IPS DF 4.7 (cell line): Measurements from ENCODE around the gene PIK3R1.
"Not testable (repeated sequence)": the region's sequence is repeated elsewhere in the genome, so short reads cannot be mapped to it uniquely, and the experiment has no call there.

Experiments used
- DNase-seq: peaks from one replicate; pipeline ENCODE4 v3.0.0-alpha.2; 2013; ENCODE audit warnings: low spot score; ENCODE audit errors: extremely low read depth

PIK3R1 gene

GRCh38 chr5:68225911-68226545, 10.5 kb downstream of the PIK3R1 start:
- DNase-seq, result no peak

DNA sequence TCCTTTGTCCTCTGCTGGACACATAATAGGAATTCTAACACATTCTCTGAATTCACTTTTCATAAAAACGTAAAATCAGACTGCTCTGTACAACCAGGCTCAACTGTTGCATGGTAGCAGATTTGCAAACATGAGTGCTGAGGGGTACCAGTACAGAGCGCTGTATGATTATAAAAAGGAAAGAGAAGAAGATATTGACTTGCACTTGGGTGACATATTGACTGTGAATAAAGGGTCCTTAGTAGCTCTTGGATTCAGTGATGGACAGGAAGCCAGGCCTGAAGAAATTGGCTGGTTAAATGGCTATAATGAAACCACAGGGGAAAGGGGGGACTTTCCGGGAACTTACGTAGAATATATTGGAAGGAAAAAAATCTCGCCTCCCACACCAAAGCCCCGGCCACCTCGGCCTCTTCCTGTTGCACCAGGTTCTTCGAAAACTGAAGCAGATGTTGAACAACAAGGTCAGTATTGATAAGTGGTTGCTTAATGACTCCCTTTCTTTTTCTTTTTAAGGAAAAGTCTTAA, 11.1 kb downstream of the PIK3R1 start:
- DNase-seq, result no peak

GRCh38 chr5:68227532-68228160, 12.1 kb downstream of the PIK3R1 start:
- no peak for DNase-seq

- no peak for DNase-seq
These were observed 13.9 kb downstream of the PIK3R1 start for GRCh38 chr5:68229416-68229815.

DNA sequence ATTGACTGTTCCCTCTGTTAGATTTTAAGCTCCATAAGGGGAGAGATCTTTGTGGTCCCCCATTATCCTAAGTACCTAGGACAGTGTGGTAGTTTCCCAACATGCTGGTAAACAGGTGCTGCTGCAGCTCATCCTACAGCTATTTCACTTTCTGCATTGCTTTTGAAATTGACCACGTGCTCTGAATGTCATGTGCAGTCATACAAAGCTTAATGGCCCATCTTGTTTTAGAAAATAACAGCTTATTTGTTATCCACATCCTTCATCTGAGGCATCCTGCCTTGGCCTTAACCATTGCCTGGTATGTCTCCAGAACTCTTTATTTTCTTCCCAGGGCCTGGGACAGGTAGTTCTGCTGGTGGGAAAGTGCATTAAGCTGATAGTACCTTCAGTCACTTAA, 14.7 kb downstream of the PIK3R1 start:
- no peak for DNase-seq

DNA sequence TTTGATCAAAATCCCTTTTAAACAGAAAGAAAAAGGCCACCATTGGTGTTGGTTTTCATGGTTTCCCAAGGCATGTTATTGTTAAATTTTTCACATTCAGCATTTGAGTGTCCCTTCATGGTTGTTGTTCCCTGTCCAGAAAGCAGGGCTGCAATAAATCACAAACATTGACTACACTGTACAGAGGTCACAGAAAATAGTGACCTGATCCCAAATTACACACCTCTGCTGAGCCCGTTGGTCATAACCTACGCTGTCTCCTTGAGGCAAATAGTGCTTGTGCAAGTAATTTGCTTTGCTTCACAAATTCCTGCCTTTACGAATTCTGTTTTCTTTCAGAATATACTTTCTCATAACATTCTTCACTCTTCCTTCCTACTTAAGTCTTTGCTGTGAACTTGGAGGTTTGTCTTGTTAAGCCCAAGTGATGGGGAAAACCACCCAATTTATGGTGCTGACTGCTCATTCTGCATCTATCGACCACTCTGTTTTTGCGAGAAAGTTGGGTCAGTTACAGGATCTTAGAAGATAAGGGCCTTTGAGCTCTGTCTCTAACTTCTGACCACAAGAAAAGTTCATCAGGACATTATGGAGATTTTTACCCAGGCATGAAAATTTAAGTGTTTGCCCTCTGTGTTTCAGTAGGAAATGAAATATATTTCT, 16.0 kb downstream of the PIK3R1 start:
- no peak for DNase-seq

GRCh38 chr5:68232277-68232676, 16.7 kb downstream of the PIK3R1 start:
- DNase-seq, result no peak

GRCh38 chr5:68233075-68233474, 17.5 kb downstream of the PIK3R1 start:
- no peak for DNase-seq

GRCh38 chr5:68235229-68235628, 19.7 kb downstream of the PIK3R1 start:
- not testable (repeated sequence) for DNase-seq

DNA sequence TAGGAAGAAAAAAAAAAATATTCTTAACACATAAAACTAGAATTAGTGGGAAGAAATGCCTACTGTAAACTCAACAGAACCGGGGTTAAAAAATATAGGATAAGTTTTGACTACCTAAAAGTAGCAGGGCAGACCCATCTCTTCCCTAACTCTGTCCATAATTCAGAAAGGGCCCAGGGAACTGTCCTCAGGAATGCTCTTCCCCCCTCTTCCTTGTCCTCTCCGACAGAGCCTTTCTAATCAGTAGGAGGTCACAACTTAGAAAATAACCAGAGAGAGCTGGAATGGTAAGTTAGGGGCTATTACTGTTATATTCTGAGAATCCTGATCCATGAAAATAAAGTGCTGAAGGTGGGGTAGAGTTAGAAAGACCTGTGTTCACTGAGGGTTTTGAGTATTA, 22.2 kb downstream of the PIK3R1 start:
- DNase-seq, result no peak

GRCh38 chr5:68239487-68239886, 23.9 kb downstream of the PIK3R1 start:
- no peak for DNase-seq

DNA sequence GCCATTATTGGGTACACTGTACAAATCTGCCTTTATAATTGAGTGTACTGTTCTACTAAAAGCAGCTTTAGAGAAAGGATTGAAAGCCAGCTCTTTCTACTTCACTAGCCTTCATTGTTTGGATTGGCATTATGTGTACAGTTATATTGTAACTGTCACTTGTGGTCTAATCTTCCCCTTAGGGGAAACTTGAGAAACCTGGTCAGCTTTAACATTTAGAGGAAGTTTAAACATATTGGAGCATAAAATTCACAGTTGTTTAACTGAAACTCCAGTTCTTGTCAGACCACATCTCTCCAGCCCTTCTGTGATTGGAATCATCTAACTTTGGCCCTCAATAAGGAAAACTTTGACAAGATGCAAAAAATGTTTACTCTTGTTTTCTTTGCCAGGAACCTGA, 24.6 kb downstream of the PIK3R1 start:
- DNase-seq, result no peak

DNA sequence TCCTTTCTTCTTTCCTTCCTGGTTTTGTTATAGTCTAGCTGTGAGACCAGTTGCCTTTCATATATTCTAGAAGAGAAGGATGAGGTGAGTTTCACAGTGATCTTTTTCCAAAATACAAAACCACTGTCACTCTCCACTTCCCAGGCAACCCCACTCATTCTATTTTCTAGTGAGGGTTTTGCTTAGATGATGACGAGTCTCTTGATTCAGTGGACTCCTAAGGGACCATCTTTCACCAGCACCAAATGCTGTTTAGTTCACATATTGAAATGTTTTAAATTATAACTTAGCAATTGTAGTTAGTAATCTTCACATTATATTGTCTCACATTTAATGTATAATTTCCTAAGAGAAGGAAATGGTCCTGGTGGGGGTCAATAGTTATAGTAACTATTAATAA, 25.2 kb downstream of the PIK3R1 start:
- DNase-seq, result no peak

- DNase-seq, result no peak
These were observed 27.2 kb downstream of the PIK3R1 start for GRCh38 chr5:68242743-68243142.

DNA sequence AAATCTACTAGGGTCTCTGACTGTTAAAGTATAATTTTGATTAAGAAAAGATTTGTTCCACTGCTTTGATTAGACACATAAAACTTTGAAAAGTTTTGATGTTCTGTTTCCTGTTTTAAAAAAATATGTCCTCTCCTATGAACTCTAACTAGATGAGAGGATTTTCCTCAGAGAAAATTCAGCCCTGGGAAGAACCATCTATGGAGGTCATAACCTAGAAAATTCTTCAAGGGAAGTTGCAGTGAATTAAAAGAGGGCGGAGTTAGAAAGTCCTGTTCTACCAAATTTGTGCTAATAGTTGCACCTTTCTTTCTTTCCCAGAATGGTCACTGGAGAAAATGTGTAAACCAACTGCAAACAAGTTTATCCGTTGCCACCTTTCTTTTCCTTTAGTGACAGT, 27.7 kb downstream of the PIK3R1 start:
- no peak for DNase-seq

DNA sequence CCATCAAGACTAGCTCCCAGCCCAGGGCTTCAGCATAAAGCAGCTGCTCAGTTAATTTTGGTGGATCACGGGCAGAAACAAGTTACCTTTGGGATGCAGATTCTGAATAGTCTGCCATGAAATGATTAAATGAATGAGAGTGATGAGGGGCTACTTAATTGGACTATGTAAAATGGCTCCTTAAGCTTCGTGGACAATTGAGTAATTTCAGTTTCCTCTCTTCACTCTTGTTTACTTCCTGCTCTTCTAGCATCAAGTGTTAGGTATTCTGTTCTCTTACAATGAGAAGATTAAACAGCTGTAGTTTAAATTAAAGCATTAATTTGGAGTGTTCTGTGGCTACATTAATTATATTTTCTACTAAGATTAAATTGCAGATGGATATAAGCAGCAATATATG, 28.1 kb downstream of the PIK3R1 start:
- no peak for DNase-seq

DNA sequence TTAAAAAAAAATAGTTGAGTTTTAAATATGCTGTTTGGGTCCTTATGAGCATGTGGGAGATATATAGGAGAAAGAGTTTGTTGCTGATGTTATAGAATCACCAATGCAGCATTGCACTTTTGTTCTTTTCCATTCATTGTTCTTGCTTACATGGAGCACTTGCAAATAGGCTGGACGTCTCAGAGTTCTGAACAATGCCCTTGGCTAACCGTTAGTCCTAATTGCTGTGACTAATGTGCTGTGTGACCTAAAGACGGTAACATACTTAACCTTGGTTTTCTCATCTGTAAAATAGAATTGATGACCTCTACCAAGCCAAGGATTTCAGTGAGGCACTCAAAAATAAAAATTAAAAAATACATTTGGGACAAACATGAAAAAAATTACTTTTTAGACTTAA, 29.8 kb downstream of the PIK3R1 start:
- DNase-seq, result no peak

DNA sequence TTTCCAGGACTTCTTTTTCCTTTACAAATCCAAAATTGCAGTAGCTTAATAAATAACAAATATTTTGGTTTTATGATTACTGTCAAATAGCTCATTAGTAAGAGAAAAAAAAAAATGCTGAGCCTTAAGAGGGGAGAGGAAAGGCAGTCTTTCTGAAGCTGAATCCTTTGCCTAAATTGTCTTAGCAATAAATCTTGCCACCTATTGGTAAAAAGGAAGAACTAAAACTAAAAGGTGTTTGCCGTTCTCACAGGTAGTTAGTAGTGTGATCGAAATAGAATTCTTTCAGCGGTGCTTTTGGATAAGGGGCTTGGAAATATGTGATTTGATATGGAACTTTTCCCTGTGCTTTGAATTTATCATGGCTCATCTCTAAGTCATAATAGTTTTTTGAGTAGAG, 31.2 kb downstream of the PIK3R1 start:
- no peak for DNase-seq

DNA sequence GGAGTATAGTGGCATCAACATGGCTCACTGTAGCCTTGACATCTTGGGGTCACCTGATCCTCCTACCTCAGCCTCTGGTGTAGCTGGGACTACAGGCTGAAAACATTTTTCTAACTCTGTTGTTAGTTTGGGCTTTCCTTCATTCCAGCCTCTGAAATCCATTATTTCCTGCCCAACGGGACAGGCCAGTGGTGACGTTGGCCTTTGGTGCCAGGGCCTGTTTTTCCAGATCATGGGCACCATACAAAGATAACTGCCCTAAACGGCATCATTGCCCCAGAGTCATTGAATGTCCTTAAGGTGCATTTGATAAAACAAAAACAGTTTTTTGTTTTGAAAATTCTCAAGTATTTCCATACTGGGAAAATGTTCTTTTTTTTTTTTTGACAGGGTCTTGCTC, 32.1 kb downstream of the PIK3R1 start:
- no peak for DNase-seq

DNA sequence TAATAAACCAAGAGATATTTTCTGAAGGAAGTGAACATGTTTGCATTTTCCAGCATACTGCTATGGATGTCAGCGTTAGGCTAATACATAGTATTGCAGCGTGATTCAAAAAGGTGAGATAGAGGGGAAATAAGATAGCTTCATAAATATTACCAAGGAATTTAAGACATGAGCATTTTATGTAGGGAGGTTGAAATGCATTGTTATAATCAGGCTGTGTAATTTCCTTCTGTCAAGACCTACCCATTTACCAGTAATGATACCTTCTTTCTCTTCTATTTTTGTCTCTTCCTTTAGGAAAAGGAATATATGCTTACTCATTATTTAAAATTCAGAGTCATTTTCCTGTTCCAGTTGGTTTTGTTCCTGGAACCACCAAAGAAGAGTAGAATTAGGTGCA, 33.3 kb downstream of the PIK3R1 start:
- no peak for DNase-seq

- DNase-seq, result no peak
These were observed 34.0 kb downstream of the PIK3R1 start for GRCh38 chr5:68249520-68249919.

DNA sequence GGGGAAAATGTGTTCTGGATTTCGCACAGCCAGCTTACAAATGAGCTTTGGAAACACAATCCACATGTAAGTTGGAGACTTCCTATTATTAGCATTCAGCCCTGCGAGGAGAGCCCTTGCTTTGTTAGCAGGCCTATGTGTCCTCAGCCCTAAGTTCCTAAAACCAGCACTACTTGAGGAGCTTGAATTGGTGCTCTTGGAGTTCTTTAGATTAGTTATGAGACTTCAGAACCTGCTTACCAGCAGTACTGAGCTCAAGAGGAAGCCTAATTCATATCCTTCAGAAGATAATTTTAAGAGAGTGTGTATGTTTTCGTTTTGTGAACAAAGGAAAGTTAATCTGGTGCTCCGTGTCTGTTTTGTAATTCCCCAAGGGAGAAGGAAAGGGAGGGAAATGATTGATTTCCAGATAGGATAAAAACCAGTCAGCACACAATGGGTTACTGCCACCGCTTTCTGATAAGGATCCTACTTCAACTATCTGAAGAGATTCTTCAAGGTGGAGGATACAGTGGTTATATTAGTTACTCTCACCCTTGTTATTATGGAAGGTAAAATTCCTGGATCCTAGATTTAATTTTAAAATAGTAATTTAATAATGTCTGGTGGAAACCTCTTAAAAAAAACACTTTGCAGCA, 35.2 kb downstream of the PIK3R1 start:
- no peak for DNase-seq
